ENCODE data around the gene SPATA20. TPM values are rescaled to one million over a fixed set of nuclear protein-coding genes. Genes with fewer than 3 reads are reported as not detected.
A peak's percentile ranks its signal among the peaks of the same experiment; 100 is the strongest.

Gene SPATA20
- total and polyA plus RNA-seq, 8 donors = 26.9 to 80.8 (median 39.0) TPM

DNA sequence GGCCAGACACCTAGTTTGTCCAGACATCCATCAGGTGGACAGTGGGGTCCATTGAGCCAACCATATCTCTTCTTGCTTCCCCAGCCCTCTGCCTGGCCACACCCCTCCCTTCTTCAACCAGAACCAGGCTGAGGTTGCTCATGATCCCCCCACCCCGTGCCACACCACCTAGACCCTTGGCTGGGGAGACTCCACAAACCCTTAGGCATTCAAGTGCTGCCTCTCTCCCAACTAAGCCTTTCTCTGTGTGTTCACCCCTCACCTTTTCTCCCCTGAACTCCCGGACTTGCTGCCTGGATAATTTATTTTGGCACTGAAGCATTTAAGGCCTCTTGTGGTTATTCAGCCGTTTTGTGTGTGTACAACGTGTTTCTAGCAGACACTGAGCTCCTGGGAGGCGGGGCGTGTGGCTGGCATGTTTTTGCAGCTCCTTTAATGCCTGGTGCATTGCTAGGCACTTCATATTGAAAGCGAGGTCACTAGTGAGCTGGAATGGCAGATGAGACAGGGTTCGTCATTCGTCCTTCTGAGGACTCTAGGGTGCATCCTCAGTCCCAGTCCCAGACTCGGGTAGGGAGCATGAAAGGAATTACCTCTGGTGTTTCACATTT, 42.2 kb downstream of the SPATA20 start:
- intact Hi-C loops (cut with DNase I) = no loop called here
- no peaks in the 10 kb centered on the region for H3K4me1 ChIP-seq
- no peaks in the 10 kb centered on the region for H3K27me3 ChIP-seq
- DNase-seq = no peak
- ATAC-seq = no peak
- FAIRE-seq = no peak
- H3K9me3 ChIP-seq = no peaks in the 10 kb centered on the region
- no peak overlapping the region for H3K27ac ChIP-seq
- no peaks in the 10 kb centered on the region for H3K36me3 ChIP-seq
- TF ChIP-seq, protein P1, sequence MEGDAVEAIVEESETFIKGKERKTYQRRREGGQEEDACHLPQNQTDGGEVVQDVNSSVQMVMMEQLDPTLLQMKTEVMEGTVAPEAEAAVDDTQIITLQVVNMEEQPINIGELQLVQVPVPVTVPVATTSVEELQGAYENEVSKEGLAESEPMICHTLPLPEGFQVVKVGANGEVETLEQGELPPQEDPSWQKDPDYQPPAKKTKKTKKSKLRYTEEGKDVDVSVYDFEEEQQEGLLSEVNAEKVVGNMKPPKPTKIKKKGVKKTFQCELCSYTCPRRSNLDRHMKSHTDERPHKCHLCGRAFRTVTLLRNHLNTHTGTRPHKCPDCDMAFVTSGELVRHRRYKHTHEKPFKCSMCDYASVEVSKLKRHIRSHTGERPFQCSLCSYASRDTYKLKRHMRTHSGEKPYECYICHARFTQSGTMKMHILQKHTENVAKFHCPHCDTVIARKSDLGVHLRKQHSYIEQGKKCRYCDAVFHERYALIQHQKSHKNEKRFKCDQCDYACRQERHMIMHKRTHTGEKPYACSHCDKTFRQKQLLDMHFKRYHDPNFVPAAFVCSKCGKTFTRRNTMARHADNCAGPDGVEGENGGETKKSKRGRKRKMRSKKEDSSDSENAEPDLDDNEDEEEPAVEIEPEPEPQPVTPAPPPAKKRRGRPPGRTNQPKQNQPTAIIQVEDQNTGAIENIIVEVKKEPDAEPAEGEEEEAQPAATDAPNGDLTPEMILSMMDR (IDR thresholded peaks at IDR 0.05) = no peak
- WGBS, 2 donors = 55% methylated on average over 10 of the region's 10 CpGs
- no peak overlapping the region for H3K4me3 ChIP-seq

DNA sequence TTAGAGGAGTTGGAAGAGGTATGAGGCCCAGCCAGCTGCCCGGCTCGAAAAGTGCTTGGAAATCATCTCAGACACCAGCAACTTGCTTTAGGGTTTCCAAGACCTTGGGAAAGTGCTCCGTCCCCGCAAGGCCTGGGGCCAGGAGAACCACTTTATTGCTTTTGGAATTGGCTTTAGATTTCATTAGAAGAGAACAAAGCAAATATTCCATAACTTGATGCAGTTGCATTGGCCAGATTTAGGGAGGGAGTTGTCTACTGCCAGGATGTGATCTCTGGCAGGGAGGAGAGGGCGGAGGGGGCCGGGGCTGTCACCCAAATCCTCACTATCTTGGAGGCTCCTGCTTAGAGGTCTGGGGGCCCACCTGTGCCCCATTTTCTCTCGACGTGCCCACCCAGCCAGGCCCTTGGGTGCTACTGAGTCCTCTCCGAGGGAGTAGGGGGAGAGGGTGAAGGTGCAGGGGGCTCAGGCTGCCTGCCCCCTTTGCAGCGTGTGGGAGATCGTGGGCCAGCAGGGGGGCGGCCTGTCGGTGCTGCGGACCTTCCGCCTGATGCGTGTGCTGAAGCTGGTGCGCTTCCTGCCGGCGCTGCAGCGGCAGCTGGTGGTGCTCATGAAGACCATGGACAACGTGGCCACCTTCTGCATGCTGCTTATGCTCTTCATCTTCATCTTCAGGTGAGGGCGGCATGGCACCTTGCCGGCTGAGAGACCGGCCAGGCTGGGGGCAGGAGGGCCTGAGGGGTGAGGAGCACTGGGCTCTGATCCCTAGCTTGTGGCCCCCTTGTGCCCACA, 44.2 kb downstream of the SPATA20 start:
- Histone ChIP-seq H3K36me3 (no peaks in the 10 kb centered on the region), H3K4me1 (no peaks in the 10 kb centered on the region), H3K4me3 (no peak overlapping the region), H3K9me3 (no peaks in the 10 kb centered on the region), H3K27me3 (no peaks in the 10 kb centered on the region), H3K27ac (no peak overlapping the region)
- TF ChIP-seq, protein P1 (IDR thresholded peaks at IDR 0.05) = no peak
- WGBS, 2 donors = 91 to 95% methylated on average over 21 to 24 of the region's 24 CpGs
- DNase-seq = no peak
- intact Hi-C loops (cut with DNase I) = no loop called here
- no peak for ATAC-seq
- FAIRE-seq = no peak

DNA sequence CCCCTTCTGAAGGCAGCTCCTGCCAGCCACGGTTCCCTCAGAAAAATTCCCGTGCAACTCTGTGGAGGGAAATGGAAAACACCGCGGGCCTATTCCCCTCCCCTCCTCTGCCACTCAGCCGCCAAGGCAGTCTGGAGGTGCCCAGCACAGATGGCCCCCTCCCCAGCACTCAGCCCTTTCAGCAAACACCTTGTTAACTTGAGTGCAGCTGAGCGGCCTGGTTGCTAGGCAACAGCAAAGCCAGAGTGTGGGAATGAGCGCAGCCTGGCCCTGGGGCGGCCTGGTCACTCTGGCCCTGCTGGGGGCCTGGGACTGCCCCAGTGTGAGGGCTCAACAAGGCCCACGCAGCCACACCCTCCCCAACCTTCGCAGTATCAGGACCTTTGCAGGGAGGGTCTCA, 46.3 kb downstream of the SPATA20 start:
- no peaks in the 10 kb centered on the region for H3K27me3 ChIP-seq
- peak; percentile 79 to 95 (median 86) for DNase-seq
- H3K36me3 ChIP-seq = no peaks in the 10 kb centered on the region
- H3K4me1 ChIP-seq = no peaks in the 10 kb centered on the region
- H3K4me3 ChIP-seq = no peak overlapping the region
- TF ChIP-seq, protein P1 (IDR thresholded peaks at IDR 0.05) = no peak
- FAIRE-seq = no peak
- no peak overlapping the region for H3K27ac ChIP-seq
- peak; percentile 91 to 95 (median 93) for ATAC-seq
- WGBS, 2 donors = 18 to 22% methylated on average over 10 of the region's 10 CpGs
- no peaks in the 10 kb centered on the region for H3K9me3 ChIP-seq
- intact Hi-C loops (cut with DNase I) = no loop called here

DNA sequence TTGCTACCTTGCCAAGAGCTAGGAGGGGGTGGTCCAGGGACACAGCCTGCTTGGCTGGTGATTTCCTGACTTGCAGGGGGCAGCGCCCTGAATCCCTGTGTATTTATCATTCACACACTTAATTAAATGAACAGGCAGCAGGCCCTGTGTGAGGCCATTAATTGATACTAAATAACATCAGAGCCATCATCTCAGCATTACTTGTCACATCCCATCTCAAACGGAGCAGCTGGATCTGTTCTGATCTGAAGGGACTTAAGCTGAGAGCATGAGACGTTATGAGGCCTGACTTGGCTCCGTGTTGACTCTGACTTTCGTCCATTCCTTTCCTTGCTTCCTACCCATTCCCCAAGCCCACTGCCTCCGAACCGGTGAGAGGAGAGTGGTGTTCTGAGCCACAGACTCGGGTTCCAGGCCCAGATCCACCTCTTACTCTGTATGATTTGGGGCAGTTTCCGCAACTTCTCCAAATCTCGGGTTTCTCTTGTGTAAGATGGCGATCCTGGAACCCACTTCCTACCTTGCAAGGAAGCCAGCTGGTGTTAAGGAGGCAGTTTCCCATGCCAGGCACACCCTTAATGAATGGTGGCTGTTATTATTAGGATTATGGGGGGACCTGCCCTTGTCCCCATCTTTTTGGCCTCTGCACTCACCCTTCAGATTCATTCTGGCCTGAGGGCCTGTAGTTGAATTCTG, 47.3 kb downstream of the SPATA20 start:
- no peaks in the 10 kb centered on the region for H3K36me3 ChIP-seq
- 86% methylated on average over 11 of the region's 11 CpGs for WGBS, 2 donors
- intact Hi-C loops (cut with DNase I) = no loop called here
- TF ChIP-seq, protein P1 (IDR thresholded peaks at IDR 0.05) = no peak
- H3K27ac ChIP-seq = no peak overlapping the region
- ATAC-seq = no peak
- FAIRE-seq = no peak
- no peaks in the 10 kb centered on the region for H3K27me3 ChIP-seq
- H3K9me3 ChIP-seq = no peaks in the 10 kb centered on the region
- DNase-seq = no peak
- H3K4me3 ChIP-seq = no peak overlapping the region
- H3K4me1 ChIP-seq = no peaks in the 10 kb centered on the region

Measured in pancreas (tissue), 10 donors.